SK-N-SH treated with all-trans-retinoic acid at 6 μM for 48 hours (cell line): ENCODE data around the gene B3GALT6.

Source experiments
- CSDC2 ChIP-seq: fragments of 250-450 bp; sonication (Bioruptor Pico); IDR thresholded peaks from 2 replicates; pipeline ENCODE4 v1.5.0; 2020; ENCODE audit warnings: mild to moderate bottlenecking, moderate library complexity
- CSRNP3 ChIP-seq: fragments of 250-450 bp; sonication (Bioruptor Pico); IDR thresholded peaks from 2 replicates; pipeline ENCODE4 v1.5.1; 2021; ENCODE audit warnings: mild to moderate bottlenecking, moderate library complexity
- GLIS3 ChIP-seq: fragments of 250-450 bp; sonication (Bioruptor Pico); IDR thresholded peaks from 2 replicates; pipeline ENCODE4 v1.5.0; 2020; ENCODE audit warnings: mild to moderate bottlenecking, moderate library complexity
- RARB ChIP-seq: fragments of 250-450 bp; sonication (Bioruptor Pico); IDR thresholded peaks from 2 replicates; pipeline ENCODE4 v1.8.0; 2021; ENCODE audit warnings: mild to moderate bottlenecking, moderate library complexity
- TCF4 ChIP-seq: fragments of 250-450 bp; sonication (Bioruptor Pico); IDR thresholded peaks from 2 replicates; pipeline ENCODE4 v1.8.0; 2021; ENCODE audit warnings: mild to moderate bottlenecking, moderate library complexity, borderline replicate concordance
- ZFP30 ChIP-seq: fragments of 450-650 bp; formaldehyde crosslinking; IDR thresholded peaks from 2 replicates; pipeline ENCODE4 v1.5.0; 2022; ENCODE audit warnings: mild to moderate bottlenecking, moderate library complexity
- ZNF70 ChIP-seq: fragments of 450-650 bp; formaldehyde crosslinking; IDR thresholded peaks from 2 replicates; pipeline ENCODE4 v1.5.0; 2020; ENCODE audit warnings: mild to moderate bottlenecking, moderate library complexity

DNA sequence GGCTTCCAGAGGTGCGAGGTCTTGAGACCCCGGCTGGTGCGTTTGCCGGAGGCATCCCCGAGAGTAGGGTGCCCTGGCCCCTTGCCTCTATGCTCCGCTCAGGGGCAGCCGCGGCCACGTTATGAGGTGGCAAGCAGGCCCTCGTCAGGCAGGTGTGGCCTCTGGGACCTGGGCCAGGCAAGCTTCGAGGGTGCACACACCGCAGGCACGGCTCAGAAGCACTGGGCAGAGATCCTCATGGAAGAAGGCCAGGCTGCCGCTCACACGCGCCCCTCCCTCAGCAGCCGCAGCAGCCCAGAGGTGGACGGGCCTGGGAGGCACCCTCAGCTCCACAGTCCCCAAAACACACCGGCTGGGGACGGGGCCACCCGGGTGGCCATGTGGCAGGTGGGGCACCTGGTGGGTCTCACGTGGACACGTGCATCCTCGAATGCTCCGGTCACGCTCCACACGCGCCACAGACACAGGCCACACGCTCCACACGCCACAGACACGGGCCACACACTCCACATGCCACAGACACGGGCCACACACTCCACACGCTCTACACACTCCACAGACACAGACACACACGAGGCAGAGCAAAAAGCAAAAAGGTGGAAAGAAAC lies 6.7 kb upstream of the B3GALT6 start:
- no peak for TF ChIP-seq ZFP30
- TF ChIP-seq CSRNP3 (CRISPR knock-in tag) = no peak
- no peak for TF ChIP-seq GLIS3 (CRISPR knock-in tag)
- TF ChIP-seq ZNF70 = no peak
- no peak for TF ChIP-seq TCF4 (CRISPR knock-in tag)
- TF ChIP-seq RARB (CRISPR knock-in tag) = no peak
- no peak for TF ChIP-seq CSDC2 (CRISPR knock-in tag)
